HG03442 (cell line): ENCODE results near the gene LIMD2.

Experiments
- ATAC-seq: cut with Tn5 transposase; IDR thresholded peaks from one replicate; pipeline ENCODE4 v1.9.1; 2021; ENCODE audit warnings: mild to moderate bottlenecking, moderate library complexity; ENCODE audit not compliant: unreplicated experiment

Gene LIMD2

GRCh38 chr17:63701868-63702720 lies 2.2 kb upstream of the LIMD2 start:
- no peak for ATAC-seq

- no peak for ATAC-seq
These were observed 1.5 kb upstream of the LIMD2 start for GRCh38 chr17:63701456-63701820.

DNA sequence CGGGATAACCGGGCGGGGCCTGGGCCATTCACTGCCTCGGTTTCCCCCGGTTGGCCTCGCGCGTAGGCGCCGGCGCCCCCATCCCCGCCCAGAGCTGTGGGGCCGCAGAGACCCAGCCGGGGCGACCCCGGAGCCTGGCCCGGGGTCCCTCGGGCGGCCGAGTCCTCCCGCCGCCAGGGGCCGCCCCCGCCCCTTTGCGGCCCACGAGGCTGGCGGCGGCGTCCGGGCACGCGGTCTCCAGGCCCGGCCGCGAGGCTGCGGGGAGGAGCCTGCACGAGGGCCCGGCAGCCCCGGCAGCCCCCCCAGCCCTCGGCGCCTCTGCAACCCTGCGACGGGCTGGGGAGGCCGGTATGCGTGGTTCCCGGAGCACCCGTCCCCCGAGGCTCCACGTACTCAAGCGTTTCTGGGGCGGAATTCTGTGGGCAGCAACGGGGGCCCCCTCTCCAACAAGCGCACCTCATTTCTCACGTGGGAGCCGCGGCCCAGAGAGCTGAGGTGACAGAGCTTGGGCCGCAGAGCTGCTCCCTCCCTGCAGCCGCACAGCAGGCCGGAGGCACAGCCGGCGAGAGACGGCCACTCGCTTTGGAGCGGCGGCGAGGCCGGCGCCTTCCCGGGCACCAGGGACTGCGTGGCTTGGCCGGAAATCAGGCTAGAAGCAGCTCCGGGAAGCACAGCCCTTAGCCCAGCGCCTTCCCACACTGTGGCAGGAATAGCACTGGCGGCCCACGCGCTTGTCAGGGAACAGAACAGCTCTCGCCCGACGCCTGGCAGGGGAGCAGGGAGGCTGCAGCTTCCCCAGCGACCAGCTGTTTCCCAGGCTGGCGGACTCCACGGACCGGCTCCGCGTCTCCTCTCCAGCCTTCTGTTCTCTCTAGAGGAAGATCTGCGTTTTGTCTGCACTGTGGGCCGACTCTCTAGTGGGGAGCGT lies 867 bp upstream of the LIMD2 start:
- peak; percentile 9 for ATAC-seq

GRCh38 chr17:63698886-63699637 lies 863 bp downstream of the LIMD2 start:
- ATAC-seq: peak; percentile 14

DNA sequence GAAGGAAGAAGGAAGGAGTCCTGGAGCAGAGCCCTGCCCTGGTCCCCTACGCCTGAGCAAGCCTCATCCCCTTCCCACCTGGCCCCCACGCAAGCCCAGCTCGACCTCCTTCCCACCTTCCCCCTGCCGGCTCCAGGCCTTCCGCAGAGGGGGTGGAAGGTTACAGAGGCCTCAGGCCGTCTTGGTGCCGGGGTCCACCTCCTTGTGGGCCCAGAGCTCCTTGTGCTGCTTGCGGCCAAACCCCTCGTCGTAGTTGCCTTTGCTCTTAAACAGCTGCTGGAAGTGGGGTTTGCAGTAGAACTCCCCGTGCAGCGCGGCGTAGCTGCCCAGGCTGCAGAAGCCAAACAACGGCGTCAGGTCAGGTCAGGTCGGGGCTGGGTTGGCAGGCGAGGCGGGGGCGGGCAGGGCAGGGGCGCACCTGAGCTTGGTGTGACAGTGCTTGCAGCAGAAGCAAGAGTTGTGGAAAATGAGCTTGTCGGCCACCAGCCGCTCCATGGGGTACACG lies 1.5 kb downstream of the LIMD2 start:
- ATAC-seq: no peak

GRCh38 chr17:63697341-63698286 lies 2.3 kb downstream of the LIMD2 start:
- no peak for ATAC-seq

DNA sequence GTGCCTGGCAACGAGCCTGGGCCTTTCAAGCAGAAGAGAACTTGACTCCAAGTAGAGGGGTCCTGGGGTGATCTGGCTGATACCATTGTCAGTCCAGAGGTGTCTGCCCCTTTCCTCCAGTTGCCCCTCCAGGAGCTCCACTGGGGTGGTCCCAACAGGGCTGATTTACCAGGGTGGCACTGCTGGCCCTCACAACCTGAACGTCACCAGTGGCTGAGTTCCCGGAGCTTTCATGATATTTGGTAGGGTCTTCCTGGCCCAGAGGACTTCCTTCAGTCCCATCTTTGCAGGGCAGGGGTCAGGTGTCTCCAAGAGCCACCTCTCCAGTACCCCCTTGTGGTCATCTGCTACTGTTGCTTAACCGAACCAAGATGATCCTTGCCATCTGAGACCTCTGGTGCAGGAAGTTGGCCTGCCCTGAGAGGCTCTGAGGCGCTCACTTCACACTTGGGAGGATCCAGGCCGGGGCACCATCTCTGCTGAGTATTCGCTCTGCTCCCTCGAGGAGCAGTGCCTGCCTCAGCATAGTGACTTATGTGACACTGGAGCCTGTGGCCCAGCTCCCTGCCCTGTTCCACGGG lies 3.5 kb downstream of the LIMD2 start:
- no peak for ATAC-seq

DNA sequence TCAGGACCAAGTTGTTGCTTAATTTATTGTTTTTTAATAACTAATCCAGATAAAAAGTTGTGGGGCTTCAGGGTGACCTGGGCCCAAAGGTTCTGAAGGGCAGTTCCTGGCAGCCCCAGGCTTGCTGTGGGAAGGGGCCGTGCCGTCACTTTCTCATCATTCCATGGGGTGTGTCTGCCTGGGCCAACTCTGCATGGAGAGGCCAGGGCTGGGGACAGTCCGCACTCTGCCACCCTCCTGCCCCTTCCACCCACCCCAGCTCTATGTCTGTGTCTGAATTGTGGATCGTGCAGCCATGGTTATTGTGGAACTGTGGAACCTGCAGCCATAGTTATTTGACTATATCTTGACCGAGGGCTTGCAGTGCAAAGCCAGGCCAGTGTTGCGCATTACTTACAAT lies 4.0 kb downstream of the LIMD2 start:
- ATAC-seq: no peak

DNA sequence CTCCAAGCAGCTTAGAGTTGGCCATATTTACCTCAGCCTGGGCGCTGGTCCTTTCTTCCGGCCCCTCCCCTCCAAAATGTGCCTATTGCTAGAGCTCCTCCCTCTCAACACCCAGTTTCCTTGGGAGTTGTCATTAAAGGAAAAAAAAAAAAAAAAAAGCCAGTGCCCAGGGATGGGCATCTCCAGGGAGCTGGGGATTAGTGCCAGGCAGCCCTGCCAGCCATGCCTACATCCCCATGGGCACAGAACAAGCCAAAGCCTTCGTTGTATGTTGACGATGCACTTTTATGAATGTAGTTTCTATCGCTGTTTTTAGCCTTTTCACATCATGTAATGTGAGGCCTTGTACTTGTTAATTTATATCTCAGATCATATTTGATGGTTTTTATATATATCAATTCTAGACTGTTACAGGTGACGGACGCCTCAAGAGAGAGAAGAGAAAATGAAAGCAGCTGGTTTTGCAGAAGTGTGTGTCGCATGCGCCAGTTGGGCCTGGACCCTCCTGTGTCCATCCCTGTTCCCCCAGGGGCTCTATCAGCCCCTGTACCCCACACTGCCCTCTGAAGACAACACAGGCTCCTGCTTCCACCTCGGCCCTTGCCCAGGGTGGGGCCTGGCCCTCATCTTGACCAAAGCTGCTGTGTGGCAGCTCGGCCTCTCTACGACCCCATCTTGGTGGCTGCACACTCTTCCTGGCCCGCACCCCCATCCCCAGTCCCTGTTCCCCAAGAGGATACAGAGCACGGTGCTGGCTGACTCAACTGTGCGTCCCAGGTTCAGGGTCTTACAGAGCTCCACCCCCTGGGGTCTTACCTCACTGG lies 4.8 kb downstream of the LIMD2 start:
- ATAC-seq: no peak

DNA sequence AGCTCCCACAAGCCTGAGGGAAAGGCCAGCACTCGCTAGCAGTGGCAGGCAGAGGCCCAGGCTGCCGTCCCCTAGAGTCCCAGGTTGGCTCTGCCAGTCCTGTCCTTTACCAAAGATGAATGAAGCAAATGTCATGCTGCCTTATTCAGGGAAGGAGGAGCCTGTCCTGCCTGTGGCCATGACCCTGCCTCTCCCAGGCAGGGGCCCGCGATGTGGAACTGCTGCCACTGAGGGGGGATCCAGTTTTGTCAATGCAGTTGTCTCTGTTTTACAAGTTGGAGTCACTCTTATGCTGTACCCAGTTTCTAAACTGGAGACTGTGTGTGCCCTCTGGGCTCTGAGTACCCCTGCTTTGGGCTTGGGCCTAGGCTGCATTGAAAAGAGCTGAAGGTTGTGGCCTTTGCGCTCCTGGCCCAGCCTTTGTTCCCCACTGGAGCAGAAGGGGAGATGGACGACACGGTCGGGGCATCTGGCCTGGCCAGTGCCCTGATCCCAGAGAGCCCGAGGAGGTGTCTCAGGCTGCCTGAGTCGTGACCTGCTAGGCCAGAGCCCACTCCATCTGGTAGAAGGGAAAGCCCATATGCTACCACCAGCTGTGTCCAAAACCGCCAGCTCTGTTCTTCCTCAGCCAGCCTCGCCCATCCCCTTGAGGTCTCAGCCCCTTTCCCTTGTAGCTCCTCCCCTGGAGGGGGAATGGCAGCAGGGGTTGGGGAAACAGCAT lies 5.5 kb downstream of the LIMD2 start:
- ATAC-seq: no peak

GRCh38 chr17:63693411-63694113 lies 6.4 kb downstream of the LIMD2 start:
- no peak for ATAC-seq

DNA sequence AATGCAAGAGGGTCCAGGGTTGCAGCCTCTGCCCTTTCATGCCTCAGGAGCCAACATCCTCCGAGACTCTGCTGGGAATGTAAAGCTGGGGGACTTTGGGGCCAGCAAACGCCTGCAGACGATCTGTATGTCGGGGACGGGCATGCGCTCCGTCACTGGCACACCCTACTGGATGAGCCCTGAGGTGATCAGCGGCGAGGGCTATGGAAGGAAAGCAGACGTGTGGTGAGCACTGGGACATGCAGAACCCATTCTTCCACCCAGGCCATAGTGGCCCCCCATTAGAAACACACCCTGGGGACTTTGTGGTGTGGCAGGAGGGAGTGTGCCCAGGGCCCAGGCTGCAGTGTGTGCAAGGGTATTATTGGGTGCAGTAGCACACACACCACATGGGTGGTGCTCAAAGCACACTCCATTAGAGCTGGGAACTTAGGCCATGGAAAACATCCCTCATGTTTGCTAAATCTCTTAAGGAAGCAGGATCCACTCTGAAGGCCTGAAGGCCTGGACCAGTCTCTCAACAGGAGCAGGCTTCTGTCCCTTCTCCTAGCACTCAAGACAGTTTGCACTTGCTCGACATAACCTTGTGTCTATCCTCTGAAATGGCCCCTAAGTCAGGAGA lies 7.6 kb downstream of the LIMD2 start:
- no peak for ATAC-seq

- ATAC-seq: no peak
These were observed 10.4 kb downstream of the LIMD2 start for GRCh38 chr17:63689479-63689878.

DNA sequence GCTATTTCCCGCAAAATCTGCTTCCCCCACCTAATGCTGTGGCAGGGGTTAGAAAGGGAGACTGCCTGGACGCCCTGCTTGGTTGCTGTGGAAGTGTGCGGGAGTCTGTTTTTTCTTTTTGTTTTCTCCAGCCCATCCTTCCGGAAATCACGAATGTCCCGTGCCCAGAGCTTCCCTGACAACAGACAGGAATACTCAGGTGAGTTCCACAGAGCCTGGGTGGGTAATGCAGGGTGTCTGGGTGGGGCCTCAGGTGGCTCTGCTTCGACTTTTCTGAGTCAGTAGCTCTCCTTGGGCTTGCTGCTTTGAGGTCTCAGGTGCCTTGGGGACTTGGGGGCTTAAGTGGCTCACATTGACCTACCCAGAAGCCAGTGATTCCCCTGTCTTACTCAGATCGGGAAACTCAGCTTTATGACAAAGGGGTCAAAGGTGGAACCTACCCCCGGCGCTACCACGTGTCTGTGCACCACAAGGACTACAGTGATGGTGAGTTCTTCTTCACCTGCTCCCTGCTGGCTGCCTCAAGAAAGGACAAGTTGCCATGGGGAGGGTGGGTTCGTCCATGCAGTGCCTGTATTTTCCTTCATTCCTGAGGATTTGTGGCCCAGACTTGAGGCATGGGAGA lies 11.4 kb downstream of the LIMD2 start:
- ATAC-seq: no peak

DNA sequence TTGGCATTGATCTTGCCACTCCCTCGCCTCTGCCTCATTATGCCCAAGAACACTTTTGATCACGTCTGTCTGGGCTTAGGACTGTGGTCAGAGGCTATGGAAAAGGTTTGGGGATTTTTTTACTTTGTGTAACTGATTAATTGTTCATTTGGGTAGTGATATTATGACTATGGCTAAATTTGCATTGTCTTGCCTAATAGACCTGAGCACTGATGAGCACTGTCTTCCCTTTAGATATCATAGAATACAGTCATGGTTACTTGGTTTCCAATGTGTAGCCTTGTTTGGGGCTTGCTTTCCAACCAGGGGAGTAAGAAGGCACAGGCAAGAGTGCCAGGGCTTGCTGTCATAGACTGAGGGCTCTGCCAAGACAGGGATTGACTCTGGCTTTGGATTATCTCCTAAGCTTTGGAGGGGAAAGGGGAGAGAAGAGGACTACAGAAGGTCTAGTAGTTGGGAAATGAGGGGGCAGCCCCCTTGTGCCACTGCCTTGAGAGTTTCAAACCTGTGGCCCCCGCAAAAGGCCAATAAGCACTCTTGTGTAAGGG lies 13.7 kb downstream of the LIMD2 start:
- no peak for ATAC-seq

DNA sequence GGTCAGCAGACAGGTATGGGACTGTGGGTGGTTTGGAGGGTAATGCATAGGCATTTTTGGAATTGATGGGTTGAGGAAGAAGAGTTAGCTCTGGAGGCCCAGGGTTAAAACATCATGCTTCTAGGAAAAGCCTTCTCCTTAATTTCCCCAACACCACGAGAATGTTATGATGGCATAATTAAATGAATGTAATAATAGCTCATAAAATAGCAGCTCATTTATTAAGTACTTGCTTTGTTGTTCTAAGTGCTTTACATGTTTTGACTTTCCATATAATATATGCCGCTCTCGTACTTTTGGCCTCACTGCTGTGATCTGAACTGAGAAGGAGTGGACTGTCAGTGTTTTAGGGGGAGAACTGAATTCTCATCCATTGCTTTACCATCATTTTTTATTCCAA lies 14.3 kb downstream of the LIMD2 start:
- ATAC-seq: no peak
